H1 (cell line): Measurements from ENCODE around the gene TSPAN17. TPM values are rescaled to one million over a fixed set of nuclear protein-coding genes. Genes with fewer than 3 reads are reported as not detected.

Experiments used
- CHD7 ChIP-seq: fragments of 300-600 bp; sonication (generic); IDR thresholded peaks from 2 replicates; pipeline ENCODE4 v1.7.1; 2012; ENCODE audit warnings: low read length, moderate library complexity, mild to moderate bottlenecking, inconsistent platforms; ENCODE audit not compliant: insufficient replicate concordance
- polyA plus RNA-seq, 7 experiments: library from polyadenylated mRNA; depleted of rRNA in 3 of 7; stranded (reverse) in 5 of 7; unstranded in 2 of 7; fragments of >200 nt in 5 of 7; fragments of 200-250 nt in 2 of 7; gene quantifications; 1 replicate in 5 of 7; 2 replicates in 1 of 7; 4 replicates in 1 of 7; pipeline versions ENCODE4 v1.2.1 to v1.2.3, GENCODE V29; 2011 to 2013; ENCODE audit warnings: missing spikeins in 2 of 7, mixed read lengths in 2 of 7
- total RNA-seq: library from RNA; stranded (reverse); fragmentation: NEBNext Ultra II Directional; extraction: Animal tissue kit (Norgen Biotek cat#: 25700); gene quantifications from 2 replicates; pipeline ENCODE4 v1.2.1, GENCODE V29; 2021

The TSPAN17 gene
- total and polyA plus RNA-seq, 2 of the 8 experiments (the other 6 are each of a cell fraction or from before 2014, with no cell fraction given), result 41.5 to 53.7 TPM

- no peak for TF ChIP-seq CHD7
Observed at GRCh38 chr5:176663566-176663965, 16.3 kb downstream of the TSPAN17 start (continued).
